ENCODE measurements around the gene HMX1. TPM values are rescaled to one million over a fixed set of nuclear protein-coding genes. Genes with fewer than 3 reads are reported as not detected.

The HMX1 gene
- total RNA-seq, 2 donors from 2014 or later: not detected

GRCh38 chr4:8891646-8892555 lies 20.3 kb upstream of the HMX1 start:
- DNase-seq: no peak
- no peak overlapping the region for H3K27ac ChIP-seq
- no peak overlapping the region for H3K4me3 ChIP-seq
- H3K4me1 ChIP-seq: no peaks in the 10 kb centered on the region
- peaks cover 42% of the 10 kb centered on the region for H3K27me3 ChIP-seq
- intact Hi-C loops (cut with DNase I): no loop called here
- no peaks in the 10 kb centered on the region for H3K36me3 ChIP-seq
- H3K9ac ChIP-seq (ENCODE audit: low read depth in 2 of 2, low read length in 2 of 2): no peak overlapping the region
- H3K9me3 ChIP-seq: no peaks in the 10 kb centered on the region
- no peak for TF ChIP-seq CTCF (IDR thresholded peaks at IDR 0.05)

- peaks cover 42% of the 10 kb centered on the region for H3K27me3 ChIP-seq
- H3K27ac ChIP-seq: no peak overlapping the region
- no peak overlapping the region for H3K9ac ChIP-seq (ENCODE audit: low read depth in 2 of 2, low read length in 2 of 2)
- H3K9me3 ChIP-seq: no peaks in the 10 kb centered on the region
- H3K4me1 ChIP-seq: no peaks in the 10 kb centered on the region
- no peak for TF ChIP-seq CTCF (IDR thresholded peaks at IDR 0.05)
- DNase-seq: no peak
- no peaks in the 10 kb centered on the region for H3K36me3 ChIP-seq
- no peak overlapping the region for H3K4me3 ChIP-seq
- intact Hi-C loops (cut with DNase I): no loop called here
Observed at GRCh38 chr4:8891255-8891645, 19.6 kb upstream of the HMX1 start.

DNA sequence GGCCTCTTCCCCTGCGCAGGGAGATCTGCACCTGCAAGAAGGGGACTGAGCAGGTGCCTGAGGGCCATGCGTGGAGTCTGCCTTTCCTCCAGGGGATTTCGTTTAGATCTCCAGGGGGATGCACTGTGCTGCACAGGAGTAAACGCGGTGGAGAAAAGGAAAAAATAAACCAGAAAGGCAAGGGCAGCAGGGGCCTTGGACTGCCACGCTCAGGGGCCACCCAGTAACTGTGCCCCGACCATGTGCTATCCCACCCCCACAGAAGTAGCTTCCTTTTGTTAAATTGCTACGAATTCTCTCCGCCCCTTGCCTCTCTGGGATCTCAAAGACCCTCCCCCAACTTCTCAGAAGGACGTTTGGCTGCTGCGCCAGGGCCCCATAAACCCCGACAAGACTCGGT lies 17.2 kb upstream of the HMX1 start:
- Histone ChIP-seq H3K9me3 (no peaks in the 10 kb centered on the region), H3K36me3 (no peaks in the 10 kb centered on the region), H3K9ac (ENCODE audit: low read depth in 2 of 2, low read length in 2 of 2) (no peak overlapping the region), H3K27ac (no peak overlapping the region), H3K4me1 (no peaks in the 10 kb centered on the region), H3K4me3 (no peak overlapping the region), H3K27me3 (peaks cover 32% of the 10 kb centered on the region)
- TF ChIP-seq CTCF (IDR thresholded peaks at IDR 0.05): no peak
- intact Hi-C loops (cut with DNase I): loop anchor here (5.0 kb wide), 1 partner anchor 202 kb away; no protein-coding TSS in a partner anchor
- no peak for DNase-seq

- H3K36me3 ChIP-seq: no peaks in the 10 kb centered on the region
- intact Hi-C loops (cut with DNase I): loop anchor here (5.0 kb wide), 1 partner anchor 200 kb away; no protein-coding TSS in a partner anchor
- no peak overlapping the region for H3K4me3 ChIP-seq
- H3K9me3 ChIP-seq: no peaks in the 10 kb centered on the region
- H3K9ac ChIP-seq (ENCODE audit: low read depth in 2 of 2, low read length in 2 of 2): no peak overlapping the region
- no peak for TF ChIP-seq CTCF (IDR thresholded peaks at IDR 0.05)
- H3K4me1 ChIP-seq: no peaks in the 10 kb centered on the region
- peaks cover 15% of the 10 kb centered on the region for H3K27me3 ChIP-seq
- DNase-seq: no peak
- no peak overlapping the region for H3K27ac ChIP-seq
Observed at GRCh38 chr4:8886612-8887406, 15.2 kb upstream of the HMX1 start.

DNA sequence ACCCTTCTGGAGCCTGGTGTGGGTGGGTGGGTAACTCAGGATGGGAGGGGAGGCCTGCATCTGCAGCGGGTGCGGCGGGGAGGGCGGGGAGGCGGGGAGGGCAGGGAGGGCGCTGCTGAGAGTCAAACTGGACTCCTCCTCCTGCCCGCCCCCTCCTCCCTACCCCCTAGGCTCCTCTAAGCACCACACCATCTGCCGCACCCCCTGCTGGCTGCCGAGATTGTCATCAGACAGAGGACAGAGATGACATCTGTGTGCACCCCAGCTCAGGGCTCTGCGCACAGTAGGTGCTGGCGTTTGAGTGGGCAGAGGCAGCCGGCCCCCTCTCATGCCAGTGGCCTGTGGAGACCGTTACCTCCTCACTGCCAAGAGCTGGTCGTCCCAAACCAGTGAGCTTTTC lies 10.6 kb upstream of the HMX1 start:
- Histone ChIP-seq H3K9ac (ENCODE audit: low read depth in 2 of 2, low read length in 2 of 2) (no peak overlapping the region), H3K9me3 (no peaks in the 10 kb centered on the region), H3K27me3 (peaks cover 4% of the 10 kb centered on the region), H3K4me1 (no peaks in the 10 kb centered on the region), H3K27ac (no peak overlapping the region), H3K4me3 (no peak overlapping the region), H3K36me3 (no peaks in the 10 kb centered on the region)
- no peak for DNase-seq
- TF ChIP-seq CTCF (IDR thresholded peaks at IDR 0.05): no peak
- intact Hi-C loops (cut with DNase I): no loop called here

All from colonic mucosa (tissue), 4 donors.